ENCODE data around the gene RETREG3.
"Not testable (repeated sequence)": the region's sequence is repeated elsewhere in the genome, so short reads cannot be mapped to it uniquely, and the experiment has no call there.

RETREG3 gene

DNA sequence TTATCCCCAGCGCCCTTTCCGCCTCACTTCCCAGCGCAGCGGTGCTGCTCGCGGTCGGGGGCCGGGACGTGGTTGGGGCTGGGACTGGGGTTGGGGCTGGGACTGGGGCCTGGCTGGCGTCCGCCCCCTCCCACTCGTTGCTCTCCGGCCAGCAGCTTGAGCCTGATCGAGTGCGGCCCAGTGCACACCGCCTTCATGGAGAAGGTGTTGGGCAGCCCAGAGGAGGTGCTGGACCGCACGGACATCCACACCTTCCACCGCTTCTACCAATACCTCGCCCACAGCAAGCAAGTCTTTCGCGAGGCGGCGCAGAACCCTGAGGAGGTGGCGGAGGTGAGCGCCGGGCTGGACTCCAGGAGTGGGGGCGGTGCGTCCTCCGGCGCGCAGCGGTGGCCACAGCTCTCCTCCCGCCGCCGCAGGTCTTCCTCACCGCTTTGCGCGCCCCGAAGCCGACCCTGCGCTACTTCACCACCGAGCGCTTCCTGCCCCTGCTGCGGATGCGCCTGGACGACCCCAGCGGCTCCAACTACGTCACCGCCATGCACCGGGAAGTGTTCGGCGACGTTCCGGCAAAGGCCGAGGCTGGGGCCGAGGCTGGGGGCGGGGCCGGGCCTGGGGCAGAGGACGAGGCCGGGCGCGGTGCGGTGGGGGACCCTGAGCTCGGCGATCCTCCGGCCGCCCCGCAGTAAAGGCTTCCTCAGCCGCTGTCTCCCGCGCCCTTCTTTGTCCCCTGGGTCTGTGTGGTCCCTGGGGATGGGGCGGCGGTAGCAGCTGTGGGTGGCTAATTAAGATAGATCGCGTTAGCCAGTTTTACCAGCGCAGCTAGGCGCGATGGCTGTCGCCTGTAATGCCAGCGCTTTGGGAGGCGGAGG, 54.7 kb downstream of the RETREG3 start:
- no peaks in the 10 kb centered on the region for H3K36me3 ChIP-seq (ENCODE audit: insufficient read depth, low read length)
- no peak for DNase-seq (ENCODE audit: low read depth, low spot score)
- H3K9me3 ChIP-seq (ENCODE audit: low read depth, low read length): no peaks in the 10 kb centered on the region
- peak overlapping the region; percentile 72 for H3K9ac ChIP-seq (ENCODE audit: insufficient read length)
- no peak overlapping the region for H3K27ac ChIP-seq
- TF ChIP-seq POLR2AphosphoS5 (IDR thresholded peaks at IDR 0.05; ENCODE audit: borderline replicate concordance, low read depth, low read length): peak; percentile 25; the same call in 1 of the 2 replicates
- no peak for TF ChIP-seq EZH2 (IDR thresholded peaks at IDR 0.05)
- no peak for TF ChIP-seq FOXP2 (optimal IDR thresholded peaks at IDR 0.05; ENCODE audit: control extremely low read depth, extremely low read length, insufficient read depth)
- peak overlapping the region; percentile 78 for H3K4me3 ChIP-seq

- Histone ChIP-seq H3K4me3 (no peak overlapping the region; the same call in 1 of the 2 replicates), H3K27ac (no peak overlapping the region), H3K9me3 (ENCODE audit: low read depth, low read length) (no peaks in the 10 kb centered on the region), H3K9ac (ENCODE audit: insufficient read length) (no peak overlapping the region), H3K36me3 (ENCODE audit: insufficient read depth, low read length) (no peaks in the 10 kb centered on the region)
- TF ChIP-seq POLR2AphosphoS5 (IDR thresholded peaks at IDR 0.05; ENCODE audit: borderline replicate concordance, low read depth, low read length) (no peak), EZH2 (IDR thresholded peaks at IDR 0.05) (no peak), FOXP2 (optimal IDR thresholded peaks at IDR 0.05; ENCODE audit: control extremely low read depth, extremely low read length, insufficient read depth) (no peak)
- no peak for DNase-seq (ENCODE audit: low read depth, low spot score)
Measured at GRCh38 chr17:42553866-42554249, 55.3 kb downstream of the RETREG3 start.

- no peak for TF ChIP-seq POLR2AphosphoS5 (IDR thresholded peaks at IDR 0.05; ENCODE audit: borderline replicate concordance, low read depth, low read length)
- no peak for TF ChIP-seq EZH2 (IDR thresholded peaks at IDR 0.05)
- TF ChIP-seq FOXP2 (optimal IDR thresholded peaks at IDR 0.05; ENCODE audit: control extremely low read depth, extremely low read length, insufficient read depth): no peak
- Histone ChIP-seq H3K9me3 (ENCODE audit: low read depth, low read length) (no peaks in the 10 kb centered on the region), H3K4me3 (no peak overlapping the region), H3K27ac (no peak overlapping the region), H3K36me3 (ENCODE audit: insufficient read depth, low read length) (no peaks in the 10 kb centered on the region), H3K9ac (ENCODE audit: insufficient read length) (no peak overlapping the region)
- DNase-seq (ENCODE audit: low read depth, low spot score): no peak
Measured at GRCh38 chr17:42553161-42553818, 55.9 kb downstream of the RETREG3 start.

GRCh38 chr17:42552736-42553135, 56.4 kb downstream of the RETREG3 start, which contains the start of gene HSD17B1:
Gene HSD17B1 (plus strand): TSS chr17:42552923. CDS start chr17:42552934, 11 bp downstream.
- H3K36me3 ChIP-seq (ENCODE audit: insufficient read depth, low read length); H3K9me3 ChIP-seq (ENCODE audit: low read depth, low read length); H3K4me3 ChIP-seq; DNase-seq (ENCODE audit: low read depth, low spot score); H3K27ac ChIP-seq; H3K9ac ChIP-seq (ENCODE audit: insufficient read length): not testable (repeated sequence)

DNA sequence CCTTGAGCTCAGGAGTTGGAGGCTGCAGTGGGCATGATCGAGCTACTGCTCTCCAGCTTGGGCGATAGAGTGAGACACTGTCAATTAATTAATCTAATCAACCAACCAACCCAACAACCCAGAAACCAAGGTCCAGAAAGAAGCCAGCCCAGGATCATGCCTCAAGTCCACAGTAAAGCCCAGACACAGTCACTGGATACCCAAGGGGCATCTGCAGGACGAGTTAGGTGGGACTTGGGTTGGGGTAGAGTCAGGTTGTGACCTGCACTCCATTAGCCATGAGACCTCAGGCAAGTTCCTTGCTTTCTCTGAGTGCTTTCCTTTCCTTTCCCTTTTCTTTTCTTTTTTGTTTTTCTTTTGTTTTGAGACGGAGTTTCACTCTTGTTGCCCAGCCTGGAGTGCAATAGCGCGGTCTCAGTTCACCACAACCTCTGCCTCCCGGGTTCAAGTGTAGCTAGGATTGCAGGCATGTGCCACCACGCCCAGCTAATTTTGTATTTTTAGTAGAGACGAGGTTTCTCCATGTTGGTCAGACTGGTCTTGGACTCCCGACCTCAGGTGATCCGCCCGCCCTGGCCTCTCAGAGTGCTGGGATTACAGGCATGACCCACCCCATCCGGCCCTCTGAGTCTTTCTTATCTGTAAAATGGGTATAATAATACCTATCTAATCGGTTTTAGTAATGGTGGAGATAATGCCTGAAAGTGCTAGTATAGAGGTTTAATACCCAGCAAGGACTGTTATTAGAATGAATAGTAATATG, 60.0 kb downstream of the RETREG3 start:
- H3K9me3 ChIP-seq (ENCODE audit: low read depth, low read length): no peaks in the 10 kb centered on the region
- no peaks in the 10 kb centered on the region for H3K36me3 ChIP-seq (ENCODE audit: insufficient read depth, low read length)
- H3K9ac ChIP-seq (ENCODE audit: insufficient read length): no peak overlapping the region
- no peak overlapping the region for H3K27ac ChIP-seq
- no peak for TF ChIP-seq POLR2AphosphoS5 (IDR thresholded peaks at IDR 0.05; ENCODE audit: borderline replicate concordance, low read depth, low read length)
- no peak for TF ChIP-seq FOXP2 (optimal IDR thresholded peaks at IDR 0.05; ENCODE audit: control extremely low read depth, extremely low read length, insufficient read depth)
- TF ChIP-seq EZH2 (IDR thresholded peaks at IDR 0.05): no peak
- peak overlapping the region; percentile 80 for H3K4me3 ChIP-seq
- DNase-seq (ENCODE audit: low read depth, low spot score): no peak

DNA sequence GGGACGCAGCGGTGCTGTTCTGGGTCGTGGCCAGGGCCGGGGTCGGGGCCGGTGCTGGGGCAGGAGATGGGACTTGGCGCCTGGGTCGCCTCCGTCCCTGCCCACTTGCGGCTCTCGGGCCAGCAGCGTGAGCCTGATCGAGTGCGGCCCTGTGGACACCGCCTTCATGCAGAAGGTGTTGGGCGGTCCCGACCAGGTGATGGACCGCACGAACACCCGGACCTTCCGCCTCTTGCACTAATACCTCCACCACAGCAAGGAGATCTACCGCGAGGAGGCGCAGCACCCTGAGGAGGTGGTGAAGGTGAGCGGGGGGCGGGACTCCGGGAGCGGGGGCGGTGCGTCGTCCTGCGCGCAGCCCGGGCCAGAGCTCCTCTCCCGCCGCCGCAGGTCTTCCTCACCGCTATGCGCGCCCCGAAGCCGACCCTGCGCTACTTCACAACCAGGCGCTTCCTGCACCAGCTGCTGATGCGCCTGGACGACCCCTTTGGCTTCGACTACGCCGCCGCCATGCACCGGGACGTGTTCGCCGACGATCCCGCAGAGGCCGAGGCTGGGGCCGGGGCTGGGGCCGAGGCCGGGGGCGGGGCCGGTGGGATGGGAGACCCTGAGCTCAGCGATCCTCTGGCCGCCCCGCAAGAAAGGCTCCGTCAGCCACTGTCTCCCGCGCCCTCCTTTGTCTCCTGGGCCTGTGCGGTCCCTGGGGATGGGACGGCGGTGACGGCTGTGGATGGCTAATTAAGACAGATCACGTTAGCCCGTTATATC, 60.9 kb downstream of the RETREG3 start:
- H3K9ac ChIP-seq (ENCODE audit: insufficient read length): peak overlapping the region; percentile 63

DNA sequence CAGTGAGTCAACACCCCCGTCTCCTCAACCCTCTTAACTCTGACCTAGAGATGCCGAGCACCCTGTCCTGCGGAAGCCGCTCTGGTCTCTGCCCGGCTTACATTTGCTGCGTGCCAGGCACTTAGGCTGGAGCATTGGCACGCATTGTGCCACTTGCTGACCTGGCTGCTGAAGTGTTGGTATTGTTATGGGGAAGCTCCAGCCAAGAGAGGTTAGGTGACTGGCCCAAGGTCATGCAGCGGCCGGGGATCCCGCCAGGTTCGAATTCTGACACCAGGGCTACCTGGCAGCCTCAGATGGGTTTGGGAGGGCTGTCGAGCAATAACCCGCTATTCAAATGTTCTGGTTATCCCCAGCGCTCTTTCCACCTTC, 61.5 kb downstream of the RETREG3 start:
- Histone ChIP-seq H3K9me3 (ENCODE audit: low read depth, low read length) (no peaks in the 10 kb centered on the region), H3K27ac (no peak overlapping the region), H3K36me3 (ENCODE audit: insufficient read depth, low read length) (no peaks in the 10 kb centered on the region), H3K9ac (ENCODE audit: insufficient read length) (no peak overlapping the region), H3K4me3 (peak overlapping the region; percentile 80)
- TF ChIP-seq EZH2 (IDR thresholded peaks at IDR 0.05) (no peak), POLR2AphosphoS5 (IDR thresholded peaks at IDR 0.05; ENCODE audit: borderline replicate concordance, low read depth, low read length) (no peak), FOXP2 (optimal IDR thresholded peaks at IDR 0.05; ENCODE audit: control extremely low read depth, extremely low read length, insufficient read depth) (no peak)
- no peak for DNase-seq (ENCODE audit: low read depth, low spot score)

More for the DNA sequence above, 60.9 kb downstream of the RETREG3 start:
- TF ChIP-seq POLR2AphosphoS5 (IDR thresholded peaks at IDR 0.05; ENCODE audit: borderline replicate concordance, low read depth, low read length): peak; percentile 30; the same call in 1 of the 2 replicates
- TF ChIP-seq EZH2 (IDR thresholded peaks at IDR 0.05): no peak
- Histone ChIP-seq H3K36me3 (ENCODE audit: insufficient read depth, low read length) (no peaks in the 10 kb centered on the region), H3K27ac (no peak overlapping the region), H3K4me3 (peak overlapping the region; percentile 80), H3K9me3 (ENCODE audit: low read depth, low read length) (no peaks in the 10 kb centered on the region)
- DNase-seq (ENCODE audit: low read depth, low spot score): no peak

Data from SK-N-MC (cell line).